Activated CD4-positive, alpha-beta T cell treated with anti-CD3 and anti-CD28 coated beads, Interleukin-2, amount 50 U/mL, for 16 hours (primary cell): ENCODE measurements around the gene CORO2B.

Experiments used
- DNase-seq: peaks from one replicate; pipeline ENCODE4 v3.0.0-alpha.2; 2020

CORO2B gene, protein sequence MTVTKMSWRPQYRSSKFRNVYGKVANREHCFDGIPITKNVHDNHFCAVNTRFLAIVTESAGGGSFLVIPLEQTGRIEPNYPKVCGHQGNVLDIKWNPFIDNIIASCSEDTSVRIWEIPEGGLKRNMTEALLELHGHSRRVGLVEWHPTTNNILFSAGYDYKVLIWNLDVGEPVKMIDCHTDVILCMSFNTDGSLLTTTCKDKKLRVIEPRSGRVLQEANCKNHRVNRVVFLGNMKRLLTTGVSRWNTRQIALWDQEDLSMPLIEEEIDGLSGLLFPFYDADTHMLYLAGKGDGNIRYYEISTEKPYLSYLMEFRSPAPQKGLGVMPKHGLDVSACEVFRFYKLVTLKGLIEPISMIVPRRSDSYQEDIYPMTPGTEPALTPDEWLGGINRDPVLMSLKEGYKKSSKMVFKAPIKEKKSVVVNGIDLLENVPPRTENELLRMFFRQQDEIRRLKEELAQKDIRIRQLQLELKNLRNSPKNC

GRCh38 chr15:68578980-68579935 lies at the start of gene CORO2B:
Gene CORO2B (plus strand): TSS chr15:68578993. CDS start chr15:68579263, 270 bp downstream.
- no peak for DNase-seq

- no peak for DNase-seq
These were observed 47.2 kb upstream of the CORO2B start for GRCh38 chr15:68531387-68532179.

GRCh38 chr15:68536331-68537095 lies 42.3 kb upstream of the CORO2B start:
- DNase-seq = no peak

GRCh38 chr15:68537097-68537496 lies 41.7 kb upstream of the CORO2B start:
- no peak for DNase-seq

- no peak for DNase-seq
These were observed 41.3 kb upstream of the CORO2B start for GRCh38 chr15:68537506-68537905.

GRCh38 chr15:68538311-68538710 lies 40.5 kb upstream of the CORO2B start:
- DNase-seq = no peak

GRCh38 chr15:68541743-68542142 lies 37.0 kb upstream of the CORO2B start:
- DNase-seq = no peak

DNA sequence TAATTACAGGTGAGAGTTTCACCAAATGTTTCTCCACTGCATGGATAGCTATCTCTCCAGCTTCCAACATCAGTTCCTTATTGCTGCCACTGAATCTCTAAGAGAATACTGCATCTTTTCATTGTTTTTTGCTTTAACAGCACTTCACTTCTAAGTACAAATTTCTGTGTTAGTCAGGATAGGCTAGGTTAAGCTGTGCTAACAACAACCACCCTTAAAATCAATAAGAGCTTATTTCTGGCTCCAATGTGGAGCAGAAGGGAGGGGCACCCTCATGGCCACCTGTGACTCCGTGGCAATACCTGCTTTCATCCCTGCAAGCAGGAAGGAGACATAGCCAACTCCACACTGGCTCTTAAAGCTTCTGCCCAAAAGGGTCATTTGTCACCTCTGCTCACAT lies 36.4 kb upstream of the CORO2B start:
- DNase-seq = no peak

- no peak for DNase-seq
These were observed 36.0 kb upstream of the CORO2B start for GRCh38 chr15:68542771-68543164.

GRCh38 chr15:68543165-68544008 lies 35.4 kb upstream of the CORO2B start:
- no peak for DNase-seq

GRCh38 chr15:68546318-68546717 lies 32.5 kb upstream of the CORO2B start:
- no peak for DNase-seq

GRCh38 chr15:68548364-68548763 lies 30.4 kb upstream of the CORO2B start:
- DNase-seq = peak; percentile 59

DNA sequence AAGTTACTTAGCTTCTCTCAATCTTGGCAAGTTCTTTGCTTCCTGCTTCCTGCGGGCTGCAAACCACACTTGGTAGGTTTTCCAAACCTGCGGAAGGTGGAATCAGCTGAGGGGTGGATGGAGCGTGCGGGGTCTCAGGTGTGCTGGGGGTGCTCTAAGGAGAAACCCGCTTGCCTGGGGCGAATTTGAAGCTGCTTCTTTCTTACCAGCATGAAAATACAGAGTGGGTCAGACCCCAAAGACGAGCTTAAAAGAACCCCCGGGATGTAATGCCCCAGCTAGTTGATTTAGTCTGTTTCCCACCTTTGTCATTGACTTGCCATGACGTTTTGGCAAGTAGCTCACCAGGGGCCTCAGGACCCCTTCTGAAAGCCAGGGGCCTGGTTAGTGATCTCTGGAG lies 28.8 kb upstream of the CORO2B start:
- DNase-seq = no peak

- DNase-seq = peak; percentile 69
These were observed 28.1 kb upstream of the CORO2B start for GRCh38 chr15:68550498-68551295.

GRCh38 chr15:68551296-68551635 lies 27.5 kb upstream of the CORO2B start:
- DNase-seq = no peak

GRCh38 chr15:68552344-68552743 lies 26.4 kb upstream of the CORO2B start:
- DNase-seq = no peak

- DNase-seq = no peak
These were observed 26.0 kb upstream of the CORO2B start for GRCh38 chr15:68552773-68553172.

DNA sequence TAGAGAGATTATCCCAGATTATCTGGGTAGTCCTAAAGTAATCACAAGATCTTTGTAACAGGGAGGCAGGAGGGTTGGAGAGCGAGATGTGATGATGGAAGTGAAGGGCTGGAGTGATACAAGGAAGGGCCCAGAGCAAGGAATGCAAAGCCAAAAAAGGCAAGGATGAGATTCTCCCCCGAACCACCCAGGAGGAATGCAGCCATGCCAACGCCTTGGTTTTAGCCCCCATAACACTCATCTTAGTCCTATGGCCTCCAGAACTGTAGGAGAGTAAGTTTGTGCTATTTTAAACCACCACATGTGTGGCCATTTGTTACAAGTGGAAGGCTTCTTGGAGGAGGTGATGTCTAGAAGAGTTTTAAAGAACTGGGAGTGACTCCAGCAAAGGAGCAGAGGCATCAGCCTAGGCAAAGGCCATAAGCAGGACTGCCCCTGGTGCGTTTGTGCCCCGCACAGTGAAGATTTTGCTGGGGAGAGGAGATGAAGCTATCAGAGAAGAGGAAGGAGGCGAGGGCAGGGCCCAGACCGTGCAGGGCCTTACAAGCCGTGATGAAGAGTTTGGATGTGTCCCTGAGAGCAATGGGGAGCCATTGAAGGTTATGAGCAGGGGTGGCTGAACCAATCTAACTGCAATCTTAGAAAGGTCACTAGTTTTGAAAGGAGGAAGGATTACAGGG lies 25.3 kb upstream of the CORO2B start:
- DNase-seq = no peak

GRCh38 chr15:68553994-68554720 lies 24.6 kb upstream of the CORO2B start:
- peak; percentile 74 for DNase-seq
